ENCODE data around the gene CDC20B. TPM values are rescaled to one million over a fixed set of nuclear protein-coding genes. Genes with fewer than 3 reads are reported as not detected.

Gene CDC20B, protein sequence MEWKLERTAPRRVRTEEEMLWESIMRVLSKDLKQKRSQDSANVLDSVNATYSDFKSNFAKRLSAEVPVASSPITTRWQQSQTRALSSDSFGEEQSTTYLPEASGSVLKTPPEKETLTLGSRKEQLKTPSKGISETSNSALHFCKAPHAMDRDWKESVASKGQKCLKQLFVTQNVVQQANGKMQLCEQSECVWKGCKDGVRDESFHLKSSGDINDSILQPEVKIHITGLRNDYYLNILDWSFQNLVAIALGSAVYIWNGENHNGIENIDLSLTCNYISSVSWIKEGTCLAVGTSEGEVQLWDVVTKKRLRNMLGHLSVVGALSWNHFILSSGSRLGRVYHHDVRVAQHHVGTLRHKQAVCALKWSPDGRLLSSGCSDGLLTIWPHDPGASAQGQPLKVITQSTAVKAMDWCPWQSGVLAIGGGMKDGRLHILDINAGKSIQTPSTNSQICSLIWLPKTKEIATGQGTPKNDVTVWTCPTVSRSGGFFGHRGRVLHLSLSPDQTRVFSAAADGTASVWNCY
- total RNA-seq (2014; rRNA removed; shearing (Covaris generic)): not detected in 2 replicates

DNA sequence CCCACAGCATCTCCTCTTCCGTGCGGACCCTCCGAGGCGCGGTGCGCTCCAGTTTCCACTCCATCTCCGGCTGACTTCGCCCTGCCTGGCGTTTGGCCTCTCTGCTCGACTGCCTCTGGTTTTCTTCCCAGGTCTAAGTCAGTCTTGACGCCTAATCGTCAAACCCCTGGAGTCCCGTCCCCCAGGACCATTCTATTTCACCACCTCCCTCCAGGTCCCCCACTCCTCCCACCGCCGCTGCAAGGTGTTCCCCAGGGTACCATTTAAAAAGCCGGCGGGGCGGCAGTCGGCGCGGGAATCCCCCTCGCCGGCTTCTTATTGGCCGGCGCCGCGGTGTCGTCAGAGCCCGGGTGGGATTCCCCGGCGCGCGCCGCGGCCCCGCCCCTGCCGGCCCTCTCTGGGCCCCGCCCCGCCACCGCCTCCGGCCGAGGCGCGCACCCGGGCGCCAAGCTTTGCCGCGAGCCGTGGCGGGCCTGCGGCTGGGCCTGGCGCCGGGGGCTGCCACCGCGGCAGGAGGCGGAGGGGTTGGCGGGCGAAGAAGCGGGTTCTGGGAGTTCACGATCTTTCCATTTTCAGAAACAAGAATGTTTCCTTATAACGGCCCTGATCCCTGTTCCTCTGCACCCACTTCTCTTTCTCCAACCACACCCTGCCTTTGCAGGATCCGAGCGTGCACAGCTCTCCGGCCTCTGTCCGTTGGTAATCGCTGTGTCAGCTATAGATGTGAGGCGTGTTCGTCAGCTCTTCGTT is at the start of gene CDC20B:
TSS of gene CDC20B (minus strand) at position 241 of the 750 bp plus-strand sequence. CDS start at position 64, 177 bp downstream.

DNA sequence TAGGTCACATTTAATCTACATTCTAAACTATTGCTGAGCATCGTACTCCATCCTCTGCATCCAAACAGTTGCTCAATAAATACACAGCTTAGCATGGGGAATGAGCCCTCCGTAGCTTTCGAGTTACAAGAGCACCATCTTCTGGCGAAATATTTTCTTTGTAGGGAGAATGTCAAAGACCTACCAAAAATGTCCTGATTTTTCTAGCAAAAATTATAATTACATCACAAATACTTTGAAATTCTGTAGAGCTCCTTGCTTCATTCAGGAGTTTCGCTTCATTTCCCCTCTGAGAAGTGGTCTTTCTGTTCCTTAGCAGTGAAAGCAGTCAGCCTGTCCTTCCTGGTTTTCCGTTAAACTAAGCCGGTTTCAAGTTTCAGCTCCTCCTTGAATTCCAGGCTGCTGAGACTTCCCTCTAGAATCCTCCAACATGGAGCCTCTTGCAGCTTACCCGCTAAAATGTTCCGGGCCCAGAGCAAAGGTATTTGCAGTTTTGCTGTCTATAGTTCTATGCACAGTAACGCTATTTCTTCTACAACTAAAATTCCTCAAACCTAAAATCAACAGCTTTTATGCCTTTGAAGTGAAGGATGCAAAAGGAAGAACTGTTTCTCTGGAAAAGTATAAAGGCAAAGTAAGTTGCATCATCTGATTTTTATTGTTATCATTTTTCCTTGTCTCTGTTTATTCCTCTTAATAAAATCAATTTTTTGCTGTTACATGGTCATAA is 13.0 kb downstream of the CDC20B start, which contains the start of gene GPX8:
TSS of gene GPX8 (plus strand) at position 409 of the 730 bp plus-strand sequence. CDS start at position 431, 22 bp downstream.

DNA sequence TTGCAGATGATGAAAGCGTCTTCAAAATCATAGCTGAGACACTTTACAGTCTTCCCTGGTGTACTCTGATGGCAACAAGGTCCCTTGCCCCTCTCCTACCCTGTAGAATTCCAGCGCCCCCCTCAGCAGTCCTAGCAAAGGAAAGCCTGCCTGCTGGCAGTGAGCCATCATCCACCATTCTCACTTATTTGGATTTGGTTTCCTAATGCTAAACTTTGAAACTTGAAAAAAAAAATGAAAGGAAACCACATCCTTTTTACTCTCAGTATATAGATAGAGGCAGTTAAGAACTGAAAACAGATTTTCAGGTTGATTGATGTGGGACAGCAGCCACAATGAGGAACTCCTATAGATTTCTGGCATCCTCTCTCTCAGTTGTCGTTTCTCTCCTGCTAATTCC is 70.6 kb downstream of the CDC20B start, which contains the start of gene GZMA:
TSS of gene GZMA (plus strand) at position 299 of the 400 bp plus-strand sequence. CDS start at position 336, 37 bp downstream.

Small RNA genes within 50 kb of the gene (small RNA-seq; reads per million reads assigned to genes)
- not detected for gene MIR449A
- not detected for gene MIR449B
- gene MIR449C: 0.33 reads per million

Other genes starting within 250 kb of the CDC20B start
- gene ESM1, start 187.6 kb downstream of the CDC20B start, total RNA-seq (2014; rRNA removed; shearing (Covaris generic)): 18.3 and 21.5 TPM in 2 replicates
- gene GZMK, start 148.9 kb downstream of the CDC20B start, total RNA-seq (2014; rRNA removed; shearing (Covaris generic)): not detected in 2 replicates
- not detected in 2 replicates for gene GZMA, start 70.5 kb downstream of the CDC20B start, total RNA-seq (2014; rRNA removed; shearing (Covaris generic))
- 33.2 and 39.3 TPM in 2 replicates for gene GPX8, start 13.0 kb downstream of the CDC20B start, total RNA-seq (2014; rRNA removed; shearing (Covaris generic))
- 2.9 and 3.5 TPM in 2 replicates for gene MCIDAS, start 54.1 kb upstream of the CDC20B start, total RNA-seq (2014; rRNA removed; shearing (Covaris generic))
- gene CCNO, start 60.4 kb upstream of the CDC20B start, total RNA-seq (2014; rRNA removed; shearing (Covaris generic)): 8.7 and 9.3 TPM in 2 replicates
- gene DHX29, start 134.5 kb upstream of the CDC20B start, total RNA-seq (2014; rRNA removed; shearing (Covaris generic)): 22.7 and 24.1 TPM in 2 replicates
- 106 and 157 TPM in 2 replicates for gene MTREX, start 134.8 kb upstream of the CDC20B start, total RNA-seq (2014; rRNA removed; shearing (Covaris generic))